DND-41 (cell line): ENCODE results near the gene RAB35.

Experiments
- ATAC-seq: fragments of 200-7000 bp; cut with Tn5 transposase; 3 replicates; pipeline ENCODE4 v1.9.1; 2021; ENCODE audit warnings: low read depth; ENCODE audit not compliant: insufficient read depth
- DNase-seq: peaks from one replicate; pipeline ENCODE4 v3.0.0-alpha.2; 2020
- H2AFZ ChIP-seq: 2 replicates; pipeline ENCODE4 v1.6.0; 2012; ENCODE audit warnings: low read depth, low read length
- H3K27ac ChIP-seq: 2 replicates; pipeline ENCODE4 v1.5.1; 2012; ENCODE audit warnings: low read length, inconsistent platforms
- H3K27me3 ChIP-seq: fragments of 200-600 bp; sonication (generic); 2 replicates; pipeline ENCODE4 v1.6.0; 2012; ENCODE audit warnings: low read length, mild to moderate bottlenecking, inconsistent platforms; ENCODE audit not compliant: insufficient read depth, poor library complexity
- H3K36me3 ChIP-seq: 2 replicates; pipeline ENCODE4 v1.5.1; 2012; ENCODE audit warnings: low read length, inconsistent platforms; ENCODE audit not compliant: insufficient read depth
- H3K4me1 ChIP-seq: 2 replicates; pipeline ENCODE4 v1.5.1; 2012; ENCODE audit warnings: mild to moderate bottlenecking, low read length; ENCODE audit not compliant: insufficient read depth
- H3K4me2 ChIP-seq: 2 replicates; pipeline ENCODE4 v1.6.0; 2012; ENCODE audit warnings: mild to moderate bottlenecking, moderate library complexity, low read length, inconsistent platforms; ENCODE audit not compliant: insufficient read depth
- H3K4me3 ChIP-seq, 2 experiments: fragments of 200-600 bp in 1 of 2; shearing (Covaris generic) in 1 of 2; 2 replicates each; pipeline ENCODE4 v1.5.1; 2012 to 2016; ENCODE audit warnings: inconsistent platforms in 2 of 2, low read length in 2 of 2, mild to moderate bottlenecking in 2 of 2, low read depth in 1 of 2, moderate library complexity in 1 of 2
- H3K79me2 ChIP-seq: 2 replicates; pipeline ENCODE4 v1.6.0; 2012; ENCODE audit warnings: low read length, inconsistent platforms; ENCODE audit not compliant: insufficient read depth
- H3K9ac ChIP-seq: 2 replicates; pipeline ENCODE4 v1.6.0; 2012; ENCODE audit warnings: low read depth, mild to moderate bottlenecking, inconsistent platforms, low read length, moderate library complexity
- H3K9me3 ChIP-seq: 2 replicates; pipeline ENCODE4 v1.5.1; 2012; ENCODE audit warnings: low read length, moderate library complexity, mild to moderate bottlenecking, inconsistent platforms; ENCODE audit not compliant: insufficient read depth, severe bottlenecking
- H4K20me1 ChIP-seq: 2 replicates; pipeline ENCODE4 v1.6.0; 2012; ENCODE audit warnings: low read length; ENCODE audit not compliant: insufficient read depth
- CTCF ChIP-seq: IDR thresholded peaks from 2 replicates; pipeline ENCODE4 v1.5.1; 2012; ENCODE audit warnings: borderline replicate concordance, low read length, moderate library complexity, mild to moderate bottlenecking; ENCODE audit not compliant: poor library complexity, severe bottlenecking; ENCODE audit errors: extremely low read depth
- EZH2 ChIP-seq: IDR thresholded peaks from 3 replicates; pipeline ENCODE4 v1.6.1; 2012; ENCODE audit warnings: borderline replicate concordance, low read depth, mild to moderate bottlenecking, moderate library complexity, low read length, inconsistent platforms; ENCODE audit not compliant: severe bottlenecking

RAB35 gene

GRCh38 chr12:120101182-120101581 is 15.4 kb downstream of the RAB35 start:
- H3K4me2 ChIP-seq = no peak overlapping the region
- no peak for ATAC-seq
- no peaks in the 10 kb centered on the region for H3K27me3 ChIP-seq
- no peak overlapping the region for H2AFZ ChIP-seq
- no peak for DNase-seq
- peaks cover 87% of the 10 kb centered on the region for H3K36me3 ChIP-seq
- peaks cover 78% of the 10 kb centered on the region for H4K20me1 ChIP-seq
- H3K4me3 ChIP-seq = no peak overlapping the region
- H3K27ac ChIP-seq = no peak overlapping the region
- no peak overlapping the region for H3K9ac ChIP-seq
- H3K79me2 ChIP-seq = peaks cover 67% of the 10 kb centered on the region
- no peaks in the 10 kb centered on the region for H3K9me3 ChIP-seq
- H3K4me1 ChIP-seq = no peaks in the 10 kb centered on the region
- no peak for TF ChIP-seq EZH2
- TF ChIP-seq CTCF = no peak

DNA sequence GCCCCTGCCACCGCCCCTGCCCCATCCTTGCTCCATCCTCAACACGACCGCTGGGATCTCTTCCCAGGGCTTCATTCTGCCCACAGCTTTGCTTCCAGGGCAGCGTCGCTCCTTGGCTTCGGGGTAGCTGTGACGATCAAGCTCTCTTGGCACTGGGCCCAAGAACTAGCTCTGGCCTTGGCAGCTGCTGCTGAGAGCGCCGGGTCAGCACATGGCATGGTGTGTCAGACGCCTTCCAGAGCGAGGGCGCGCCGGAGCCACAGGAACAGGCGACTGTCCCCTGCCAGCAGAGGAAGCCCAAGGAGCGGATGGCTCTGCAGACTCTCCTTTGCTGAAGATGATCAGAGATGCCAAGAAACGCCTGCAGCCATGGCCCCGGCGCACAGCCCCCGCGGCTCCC is 15.9 kb downstream of the RAB35 start:
- Histone ChIP-seq H3K9me3 (no peaks in the 10 kb centered on the region), H4K20me1 (peaks cover 73% of the 10 kb centered on the region), H3K36me3 (peaks cover 89% of the 10 kb centered on the region), H3K27ac (no peak overlapping the region), H3K9ac (no peak overlapping the region), H3K4me3 (no peak overlapping the region), H3K27me3 (no peaks in the 10 kb centered on the region), H3K79me2 (peaks cover 62% of the 10 kb centered on the region), H2AFZ (no peak overlapping the region), H3K4me1 (no peaks in the 10 kb centered on the region), H3K4me2 (no peak overlapping the region)
- TF ChIP-seq CTCF (no peak), EZH2 (no peak)
- no peak for ATAC-seq
- DNase-seq = no peak

DNA sequence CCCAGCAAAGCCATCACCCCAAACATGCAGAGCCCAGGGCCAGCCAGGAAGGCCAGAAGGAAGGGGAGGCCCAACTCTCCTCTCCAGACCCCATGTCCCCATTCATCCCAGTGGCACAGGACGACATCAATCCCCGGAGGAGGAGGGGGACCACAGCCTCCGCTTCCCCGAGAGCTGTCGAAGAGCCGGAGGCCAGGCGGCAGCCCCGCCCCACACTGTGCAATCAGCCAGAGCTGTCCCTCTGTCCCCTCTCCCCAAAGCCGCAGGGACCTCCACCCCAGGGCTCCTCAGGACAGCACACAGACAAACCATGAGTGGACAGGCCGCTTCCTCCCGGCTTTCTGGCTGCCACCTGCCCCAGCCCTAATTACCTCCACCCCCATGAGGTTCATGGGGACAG is 16.8 kb downstream of the RAB35 start:
- TF ChIP-seq EZH2 = no peak
- TF ChIP-seq CTCF = no peak
- H3K9ac ChIP-seq = no peak overlapping the region
- no peak for ATAC-seq
- H3K79me2 ChIP-seq = peaks cover 56% of the 10 kb centered on the region
- H3K4me1 ChIP-seq = no peaks in the 10 kb centered on the region
- no peak overlapping the region for H3K4me3 ChIP-seq
- no peak for DNase-seq
- no peaks in the 10 kb centered on the region for H3K27me3 ChIP-seq
- peaks cover 65% of the 10 kb centered on the region for H4K20me1 ChIP-seq
- no peak overlapping the region for H3K4me2 ChIP-seq
- H3K9me3 ChIP-seq = no peaks in the 10 kb centered on the region
- H2AFZ ChIP-seq = no peak overlapping the region
- H3K27ac ChIP-seq = no peak overlapping the region
- peaks cover 88% of the 10 kb centered on the region for H3K36me3 ChIP-seq

DNA sequence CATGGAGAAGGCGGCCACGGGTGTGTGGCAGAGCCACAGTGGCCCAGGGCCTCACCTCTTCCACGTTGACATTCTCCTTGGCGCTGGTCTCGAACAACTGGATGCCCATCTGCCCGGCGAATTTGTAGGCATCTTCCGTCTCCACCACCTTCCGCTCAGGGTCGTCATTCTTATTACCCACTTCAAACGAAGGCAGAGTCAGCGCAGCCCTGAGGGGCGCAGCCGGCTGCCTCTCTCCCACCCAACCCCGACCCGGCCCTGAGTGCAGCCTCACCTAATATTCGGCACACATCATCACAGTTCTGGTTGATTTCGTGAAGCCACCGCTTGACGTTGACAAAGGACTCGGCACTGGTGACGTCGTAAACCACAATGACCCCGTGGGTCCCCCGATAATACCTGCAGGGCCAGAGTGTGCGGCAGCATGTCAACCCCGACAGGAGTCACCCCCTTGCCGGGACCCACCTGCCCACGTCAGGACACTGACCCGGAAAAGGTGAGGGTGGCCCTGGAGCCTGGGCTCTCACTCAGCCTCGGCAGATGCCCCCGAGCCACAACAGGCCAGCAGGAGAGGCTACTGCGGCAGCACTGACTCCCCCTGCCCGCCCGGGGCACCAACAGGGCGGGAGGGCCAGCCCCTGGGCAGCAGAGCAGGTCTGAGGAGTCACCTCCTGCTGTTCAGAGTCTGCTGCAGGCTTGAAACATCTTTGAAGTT is 17.6 kb downstream of the RAB35 start:
- Histone ChIP-seq H3K4me1 (no peaks in the 10 kb centered on the region), H3K4me2 (no peak overlapping the region), H3K9ac (no peak overlapping the region), H3K27me3 (no peaks in the 10 kb centered on the region), H3K36me3 (peaks cover 90% of the 10 kb centered on the region), H4K20me1 (peaks cover 58% of the 10 kb centered on the region), H3K9me3 (no peaks in the 10 kb centered on the region), H3K4me3 (no peak overlapping the region), H2AFZ (no peak overlapping the region), H3K79me2 (peaks cover 48% of the 10 kb centered on the region), H3K27ac (no peak overlapping the region)
- ATAC-seq (no peak), DNase-seq (no peak)
- no peak for TF ChIP-seq EZH2
- TF ChIP-seq CTCF = no peak
